Activated CD8-positive, alpha-beta memory T cell treated with anti-CD3 and anti-CD28 coated beads for 4 hours (primary cell): Measurements from ENCODE around the gene GPR39.
"Not testable (repeated sequence)": the region's sequence is repeated elsewhere in the genome, so short reads cannot be mapped to it uniquely, and the experiment has no call there.

Experiments used
- DNase-seq, 2 donors: peaks; one replicate each; pipeline ENCODE4 v3.0.0-alpha.2; 2020; ENCODE audit warnings: low read depth in 2 of 2

The GPR39 gene

GRCh38 chr2:132416723-132417395 lies at the start of gene GPR39:
Gene GPR39, plus strand, starts transcription at chr2:132416805.
- DNase-seq = no peak

DNA sequence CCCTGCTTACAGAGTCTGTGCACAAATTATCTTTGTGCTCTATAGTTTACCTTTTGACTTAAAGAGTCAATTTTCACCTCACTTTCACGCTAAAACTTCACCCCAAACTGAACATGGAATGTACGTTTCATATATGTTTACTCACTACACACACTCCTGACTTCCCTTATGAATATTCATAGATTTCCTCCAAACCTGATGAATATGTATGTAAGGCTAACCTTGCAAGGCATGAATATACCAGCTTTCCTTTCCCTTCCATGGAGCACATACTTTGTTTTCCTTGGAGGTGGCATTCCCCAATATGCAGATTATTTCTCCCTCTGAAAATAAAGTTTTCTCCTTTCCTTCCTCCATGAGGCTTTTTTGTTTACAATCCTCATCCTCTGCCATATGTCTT lies 48.4 kb upstream of the GPR39 start:
- DNase-seq = no peak

- DNase-seq = no peak
Observed at GRCh38 chr2:132372276-132372675, 44.3 kb upstream of the GPR39 start.

GRCh38 chr2:132373391-132374135 lies 43.0 kb upstream of the GPR39 start:
- no peak for DNase-seq

GRCh38 chr2:132374151-132374550 lies 42.5 kb upstream of the GPR39 start:
- no peak for DNase-seq

DNA sequence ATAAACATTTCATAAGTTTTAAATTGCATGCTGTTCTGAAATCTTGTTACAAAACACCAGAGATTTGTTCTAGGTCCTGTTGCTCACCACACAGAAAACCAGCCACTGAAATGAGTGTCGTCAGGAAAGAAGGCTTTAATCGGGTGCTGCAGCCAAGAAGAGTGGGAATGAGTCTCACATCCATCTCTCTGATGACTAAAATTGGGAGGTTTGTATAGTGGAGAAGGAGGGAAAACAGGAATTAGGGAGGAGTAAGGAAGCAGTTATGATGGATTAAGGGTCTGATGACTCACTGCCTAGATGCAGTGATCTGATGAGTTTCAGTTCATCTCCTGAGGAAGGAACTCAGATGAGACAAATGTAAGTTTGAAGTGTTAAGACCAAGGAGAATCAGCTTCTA lies 42.1 kb upstream of the GPR39 start:
- DNase-seq = no peak

- no peak for DNase-seq
Observed at GRCh38 chr2:132374961-132375360, 41.6 kb upstream of the GPR39 start.

DNA sequence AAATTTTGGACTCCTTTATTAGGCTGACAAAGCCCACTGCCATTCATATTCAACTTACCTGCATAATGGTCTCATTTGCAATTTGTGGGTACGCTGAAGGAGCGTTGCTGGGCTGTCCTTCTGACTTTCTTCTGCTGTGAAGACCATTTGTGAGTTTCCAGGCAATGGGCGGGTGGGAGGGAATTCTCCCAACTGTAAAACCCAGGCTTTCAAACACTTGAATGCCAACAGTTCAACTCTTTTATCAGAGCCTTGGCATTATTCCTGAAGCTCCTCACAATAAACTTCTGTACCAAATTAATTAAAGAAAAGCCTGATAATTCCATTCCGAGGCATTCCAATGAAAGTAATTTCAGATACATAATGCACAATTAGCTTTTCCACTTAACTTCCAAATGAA lies 35.2 kb upstream of the GPR39 start:
- no peak for DNase-seq

DNA sequence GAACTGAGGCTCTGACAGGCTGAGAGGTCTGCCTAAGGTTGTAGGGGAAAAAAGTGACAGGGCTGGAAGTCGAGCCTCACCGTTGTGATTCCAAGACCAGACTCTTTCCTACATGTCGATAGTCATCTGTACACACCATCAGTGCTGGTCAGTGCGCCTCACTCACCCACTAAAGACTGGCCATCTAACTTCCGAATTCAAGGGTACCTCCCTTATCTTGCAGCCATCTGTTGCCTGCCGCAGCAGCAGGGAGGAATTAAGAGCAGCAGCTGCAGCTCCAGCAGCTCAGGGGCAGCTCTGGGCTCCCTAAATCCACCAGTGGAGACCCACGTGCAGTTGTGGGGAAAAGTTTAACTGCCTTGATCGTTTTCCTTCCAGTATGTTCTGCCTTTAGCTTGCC lies 32.6 kb upstream of the GPR39 start:
- DNase-seq = no peak

DNA sequence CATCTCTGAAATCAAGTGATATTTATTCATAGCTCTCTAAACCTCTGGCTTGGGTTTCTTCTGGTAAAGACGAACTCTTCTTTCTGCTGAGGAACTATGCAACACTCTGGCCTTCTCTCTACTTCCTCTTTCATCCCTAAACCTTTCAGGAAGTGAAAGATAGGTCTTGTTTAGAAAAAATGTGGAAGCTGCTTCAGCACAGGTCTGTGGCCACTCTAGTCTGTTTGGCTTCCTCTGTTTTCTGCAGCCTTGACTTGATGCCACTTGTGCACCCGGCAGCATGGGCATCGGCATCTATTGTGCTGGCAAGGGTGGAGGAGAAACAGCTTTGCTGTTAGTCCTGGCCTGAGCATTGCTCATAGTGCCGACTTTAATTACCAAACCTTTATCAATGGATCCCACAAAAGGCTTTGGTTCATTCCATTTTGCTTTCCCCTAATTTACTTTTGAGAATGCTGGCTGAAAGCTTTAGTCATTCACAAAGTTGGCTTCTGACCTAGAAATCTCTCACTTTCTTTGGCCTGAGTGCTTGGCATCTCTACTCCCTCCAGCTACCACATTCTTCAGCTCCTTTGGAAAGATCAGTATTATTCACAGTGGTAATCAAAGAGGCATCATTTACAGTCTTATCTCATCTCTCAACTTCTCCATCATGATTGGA lies 32.0 kb upstream of the GPR39 start:
- DNase-seq = no peak

GRCh38 chr2:132387126-132387525 lies 29.5 kb upstream of the GPR39 start:
- no peak for DNase-seq

DNA sequence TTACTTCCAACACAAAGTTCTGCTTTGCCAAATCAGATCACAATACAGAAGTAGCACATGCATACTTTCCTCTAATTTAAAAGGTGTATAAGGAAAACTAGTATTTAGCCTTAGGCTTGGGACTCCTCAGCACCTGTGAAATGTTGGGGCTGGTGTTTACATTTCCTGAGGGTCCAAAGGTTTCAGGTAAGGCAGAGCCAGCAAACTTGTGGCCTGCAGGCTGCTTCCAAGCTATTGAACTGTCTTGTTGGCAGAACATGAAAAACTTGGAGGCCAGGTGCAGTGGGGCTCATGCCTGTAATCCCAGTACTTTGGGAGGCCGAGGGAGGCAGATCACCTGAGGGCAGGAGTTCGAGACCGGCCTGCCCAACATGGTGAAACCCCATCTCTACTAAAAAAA lies 26.5 kb upstream of the GPR39 start:
- no peak for DNase-seq

GRCh38 chr2:132391378-132391777 lies 25.2 kb upstream of the GPR39 start:
- DNase-seq = no peak

- no peak for DNase-seq
Observed at GRCh38 chr2:132392221-132392620, 24.4 kb upstream of the GPR39 start.

DNA sequence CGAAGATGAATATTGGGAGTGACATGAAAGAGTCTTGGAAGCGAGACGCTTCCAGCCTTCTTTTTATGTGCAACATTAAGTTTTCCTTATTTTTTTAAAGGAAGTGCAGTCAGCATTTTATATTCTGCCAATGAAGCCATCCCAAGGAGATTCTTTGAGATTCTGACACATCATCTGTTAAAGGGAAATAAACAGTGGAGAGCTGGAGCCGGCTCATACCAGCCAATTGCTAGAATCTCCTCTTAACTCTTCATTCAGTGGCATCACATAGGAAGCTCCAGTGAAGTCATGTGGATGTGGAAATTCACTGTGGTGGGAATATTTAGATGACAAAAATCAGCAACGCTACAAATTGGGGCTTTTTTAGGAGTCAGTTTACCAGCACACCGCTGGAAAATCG lies 23.7 kb upstream of the GPR39 start:
- DNase-seq = no peak

DNA sequence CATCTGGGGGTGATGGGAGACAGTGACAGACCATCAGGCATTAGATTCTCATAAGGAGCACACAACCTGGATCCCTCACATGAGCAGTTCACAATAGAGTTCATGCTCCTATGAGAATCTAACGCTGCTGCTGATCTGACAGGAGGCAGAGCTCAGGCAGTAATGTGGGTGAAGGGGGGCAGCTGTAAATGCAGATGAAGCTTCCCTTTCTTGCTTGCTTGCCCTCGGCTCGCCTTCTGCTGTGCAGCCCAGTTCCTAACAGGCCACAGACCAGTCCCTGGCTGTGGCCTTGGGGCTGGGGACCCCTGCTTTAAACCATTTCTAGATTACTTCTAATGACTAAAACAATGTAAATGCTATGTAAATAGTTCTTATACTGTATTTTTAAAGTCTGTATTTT lies 19.6 kb upstream of the GPR39 start:
- DNase-seq = not testable (repeated sequence)

DNA sequence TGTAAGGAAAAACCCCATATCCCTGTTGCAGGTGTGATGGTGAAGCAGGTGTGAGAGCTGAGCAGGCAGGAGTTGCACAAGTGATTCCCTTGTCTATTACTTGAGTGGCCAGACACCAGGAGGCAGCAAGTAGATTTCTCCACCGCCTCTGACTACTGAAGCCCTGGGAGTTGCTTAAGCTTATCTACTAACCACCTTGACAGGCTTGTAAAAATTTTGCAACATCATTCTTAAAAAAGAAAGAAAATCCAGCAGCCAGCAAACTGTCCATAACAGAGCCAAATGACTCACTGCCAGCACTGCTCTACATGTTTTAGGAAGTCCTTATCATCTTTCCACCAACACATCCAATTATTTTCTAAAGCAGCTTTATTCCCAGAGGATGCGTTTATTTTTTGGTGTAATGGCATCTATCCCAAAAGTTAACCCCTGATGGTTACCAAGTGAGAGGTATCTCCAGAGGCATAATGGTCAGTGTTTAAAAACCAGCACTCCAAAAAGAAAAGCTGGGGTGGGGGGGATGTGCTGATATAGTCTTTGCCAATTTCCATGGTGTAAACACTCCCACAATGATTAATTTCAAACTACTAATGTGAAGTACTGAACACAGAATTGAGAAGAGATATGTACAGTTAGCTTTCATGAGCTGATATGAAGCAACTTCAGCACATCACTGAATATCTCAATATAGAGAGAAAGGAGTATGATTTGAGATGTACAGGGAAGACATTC lies 16.3 kb upstream of the GPR39 start:
- DNase-seq = no peak

GRCh38 chr2:132400901-132401240 lies 15.7 kb upstream of the GPR39 start:
- DNase-seq = no peak

DNA sequence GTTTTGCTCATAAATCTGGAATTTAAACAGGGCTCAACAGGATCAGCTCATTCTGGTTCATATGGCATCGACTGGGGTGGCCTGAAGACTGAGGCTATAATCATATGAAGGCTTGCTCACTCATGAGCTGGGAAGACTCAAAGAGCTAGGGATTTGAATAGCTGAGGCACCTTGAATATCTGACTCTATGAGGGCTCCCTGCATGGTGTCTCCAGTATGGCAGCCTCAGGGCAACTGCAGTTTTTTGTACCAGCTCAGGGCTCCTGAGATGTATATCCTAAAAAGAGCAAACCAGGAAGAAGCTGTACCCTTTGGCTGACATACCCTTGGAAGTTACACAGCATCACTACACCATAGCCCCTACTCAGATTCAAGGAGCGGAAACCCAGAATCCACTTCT lies 15.3 kb upstream of the GPR39 start:
- no peak for DNase-seq

- DNase-seq = no peak
Observed at GRCh38 chr2:132403146-132403545, 13.5 kb upstream of the GPR39 start.

GRCh38 chr2:132404056-132404455 lies 12.5 kb upstream of the GPR39 start:
- DNase-seq = no peak

GRCh38 chr2:132407784-132408183 lies 8.8 kb upstream of the GPR39 start:
- no peak for DNase-seq

GRCh38 chr2:132412021-132412420 lies 4.6 kb upstream of the GPR39 start:
- no peak for DNase-seq
